Hepatocyte (in vitro differentiated cells): ENCODE measurements around the gene BICDL2.

Source experiments
- CTCF ChIP-seq: fragments of 200-600 bp; sonication (generic); IDR thresholded peaks from 2 replicates; pipeline ENCODE4 v1.5.1; 2016; ENCODE audit warnings: antibody characterized with exemption, mild to moderate bottlenecking; ENCODE audit not compliant: poor library complexity
- EZH2 ChIP-seq: fragments of 200-600 bp; sonication (generic); IDR thresholded peaks from 2 replicates; pipeline ENCODE4 v1.6.1; 2016; ENCODE audit warnings: antibody characterized with exemption, mild to moderate bottlenecking, borderline replicate concordance

- peak; percentile 87 for TF ChIP-seq CTCF
- TF ChIP-seq EZH2, result no peak
These were observed 22.4 kb upstream of the BICDL2 start for GRCh38 chr16:3059041-3059722.
